Gastroesophageal sphincter (tissue), 3 donors: ENCODE data around the gene TET2.

Experiments
- EP300 ChIP-seq: sonication (generic); formaldehyde crosslinking; IDR thresholded peaks from one replicate; pipeline ENCODE4 v1.6.1; 2017; ENCODE audit warnings: antibody characterized with exemption, mild to moderate bottlenecking
- POLR2A ChIP-seq, 2 donors: fragments of 450-650 bp; IDR thresholded peaks; one replicate each; pipeline ENCODE4 v1.6.1; 2017; ENCODE audit warnings: antibody characterized with exemption in 2 of 2, mild to moderate bottlenecking in 2 of 2, moderate library complexity in 1 of 2
- POLR2AphosphoS5 ChIP-seq: sonication (generic); formaldehyde crosslinking; IDR thresholded peaks from one replicate; pipeline ENCODE4 v1.6.1; 2017; ENCODE audit warnings: antibody characterized with exemption
- TF ChIP-seq, protein P1 (sequence below), 4 experiments: fragments of 200-600 bp in 2 of 4; fragments of 450-650 bp in 2 of 4; sonication (generic) in 1 of 4; IDR thresholded peaks; one replicate each; pipeline ENCODE4 v1.5.1; 2017 to 2019; ENCODE audit warnings: antibody characterized with exemption in 4 of 4, mild to moderate bottlenecking in 2 of 4, moderate library complexity in 2 of 4

DNA sequence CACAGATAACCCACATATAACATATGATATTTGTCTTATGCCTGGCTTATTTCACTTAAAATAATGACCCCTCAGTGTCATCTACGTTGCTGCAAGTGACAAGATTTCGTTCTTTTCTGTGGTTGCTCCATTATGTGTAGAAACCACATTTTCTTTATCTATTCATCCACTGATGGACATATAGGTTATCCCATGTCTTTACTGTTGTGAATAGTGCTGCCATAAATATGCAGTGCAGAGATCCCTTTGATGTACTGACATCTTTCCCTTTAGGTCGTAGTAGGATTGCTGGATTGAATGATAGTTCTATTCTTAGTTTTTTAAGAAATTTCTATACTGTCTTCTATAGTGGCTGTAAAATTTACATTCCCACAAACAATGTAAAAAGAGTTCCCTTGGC is 135.8 kb downstream of the TET2 start:
- no peak for TF ChIP-seq POLR2A (IDR thresholded peaks at IDR 0.05)
- TF ChIP-seq, protein P1, sequence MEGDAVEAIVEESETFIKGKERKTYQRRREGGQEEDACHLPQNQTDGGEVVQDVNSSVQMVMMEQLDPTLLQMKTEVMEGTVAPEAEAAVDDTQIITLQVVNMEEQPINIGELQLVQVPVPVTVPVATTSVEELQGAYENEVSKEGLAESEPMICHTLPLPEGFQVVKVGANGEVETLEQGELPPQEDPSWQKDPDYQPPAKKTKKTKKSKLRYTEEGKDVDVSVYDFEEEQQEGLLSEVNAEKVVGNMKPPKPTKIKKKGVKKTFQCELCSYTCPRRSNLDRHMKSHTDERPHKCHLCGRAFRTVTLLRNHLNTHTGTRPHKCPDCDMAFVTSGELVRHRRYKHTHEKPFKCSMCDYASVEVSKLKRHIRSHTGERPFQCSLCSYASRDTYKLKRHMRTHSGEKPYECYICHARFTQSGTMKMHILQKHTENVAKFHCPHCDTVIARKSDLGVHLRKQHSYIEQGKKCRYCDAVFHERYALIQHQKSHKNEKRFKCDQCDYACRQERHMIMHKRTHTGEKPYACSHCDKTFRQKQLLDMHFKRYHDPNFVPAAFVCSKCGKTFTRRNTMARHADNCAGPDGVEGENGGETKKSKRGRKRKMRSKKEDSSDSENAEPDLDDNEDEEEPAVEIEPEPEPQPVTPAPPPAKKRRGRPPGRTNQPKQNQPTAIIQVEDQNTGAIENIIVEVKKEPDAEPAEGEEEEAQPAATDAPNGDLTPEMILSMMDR (IDR thresholded peaks at IDR 0.05), result no peak
- no peak for TF ChIP-seq POLR2AphosphoS5
- TF ChIP-seq EP300, result no peak
